HepG2 (cell line): Measurements from ENCODE around the gene SHTN1.

Experiments
- TCF12 ChIP-seq, 2 experiments: fragments of 450-650 bp in 1 of 2; sonication (generic) in 1 of 2; formaldehyde crosslinking in 1 of 2; IDR thresholded peaks; 2 replicates each; pipeline versions ENCODE4 v1.6.1 to v1.8.0; 2017 to 2022; ENCODE audit warnings: antibody characterized with exemption in 1 of 2, mild to moderate bottlenecking in 1 of 2, missing genetic modification reagents in 1 of 2, moderate library complexity in 1 of 2
- TF ChIP-seq, protein P1 (sequence below), 2 experiments: IDR thresholded peaks; 2 replicates each; pipeline ENCODE4 v1.6.1; 2011 to 2012; ENCODE audit warnings: low read length in 2 of 2, borderline replicate concordance in 1 of 2, low read depth in 1 of 2, mild to moderate bottlenecking in 1 of 2, moderate library complexity in 1 of 2

- TF ChIP-seq, protein P1, sequence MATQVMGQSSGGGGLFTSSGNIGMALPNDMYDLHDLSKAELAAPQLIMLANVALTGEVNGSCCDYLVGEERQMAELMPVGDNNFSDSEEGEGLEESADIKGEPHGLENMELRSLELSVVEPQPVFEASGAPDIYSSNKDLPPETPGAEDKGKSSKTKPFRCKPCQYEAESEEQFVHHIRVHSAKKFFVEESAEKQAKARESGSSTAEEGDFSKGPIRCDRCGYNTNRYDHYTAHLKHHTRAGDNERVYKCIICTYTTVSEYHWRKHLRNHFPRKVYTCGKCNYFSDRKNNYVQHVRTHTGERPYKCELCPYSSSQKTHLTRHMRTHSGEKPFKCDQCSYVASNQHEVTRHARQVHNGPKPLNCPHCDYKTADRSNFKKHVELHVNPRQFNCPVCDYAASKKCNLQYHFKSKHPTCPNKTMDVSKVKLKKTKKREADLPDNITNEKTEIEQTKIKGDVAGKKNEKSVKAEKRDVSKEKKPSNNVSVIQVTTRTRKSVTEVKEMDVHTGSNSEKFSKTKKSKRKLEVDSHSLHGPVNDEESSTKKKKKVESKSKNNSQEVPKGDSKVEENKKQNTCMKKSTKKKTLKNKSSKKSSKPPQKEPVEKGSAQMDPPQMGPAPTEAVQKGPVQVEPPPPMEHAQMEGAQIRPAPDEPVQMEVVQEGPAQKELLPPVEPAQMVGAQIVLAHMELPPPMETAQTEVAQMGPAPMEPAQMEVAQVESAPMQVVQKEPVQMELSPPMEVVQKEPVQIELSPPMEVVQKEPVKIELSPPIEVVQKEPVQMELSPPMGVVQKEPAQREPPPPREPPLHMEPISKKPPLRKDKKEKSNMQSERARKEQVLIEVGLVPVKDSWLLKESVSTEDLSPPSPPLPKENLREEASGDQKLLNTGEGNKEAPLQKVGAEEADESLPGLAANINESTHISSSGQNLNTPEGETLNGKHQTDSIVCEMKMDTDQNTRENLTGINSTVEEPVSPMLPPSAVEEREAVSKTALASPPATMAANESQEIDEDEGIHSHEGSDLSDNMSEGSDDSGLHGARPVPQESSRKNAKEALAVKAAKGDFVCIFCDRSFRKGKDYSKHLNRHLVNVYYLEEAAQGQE (IDR thresholded peaks at IDR 0.05; ENCODE audit: borderline replicate concordance in 1 of 2, low read depth in 1 of 2, low read length in 2 of 2) = no peak
- TF ChIP-seq TCF12 (IDR thresholded peaks at IDR 0.05) (no peak), TCF12 (CRISPR knock-in tag; IDR thresholded peaks at IDR 0.05) (no peak)
These were observed 147.8 kb downstream of the SHTN1 start for GRCh38 chr10:116857156-116857555.
